ENCODE data around the gene MYNN. TPM values are rescaled to one million over a fixed set of nuclear protein-coding genes. Genes with fewer than 3 reads are reported as not detected.
A peak's percentile ranks its signal among the peaks of the same experiment; 100 is the strongest.

Gene MYNN
- total and polyA plus RNA-seq, 2 experiments from 2014 or later: 12.8 to 16.7 TPM

- peaks cover 4% of the 10 kb centered on the region for H3K4me1 ChIP-seq (ENCODE audit: low read depth)
- peak in 1 of 2 donors; percentile 43 for DNase-seq (ENCODE audit: low read depth in 1 of 2, low spot score in 1 of 2)
Measured at GRCh38 chr3:169759256-169759655, 13.9 kb upstream of the MYNN start.

GRCh38 chr3:169760479-169760878, 12.7 kb upstream of the MYNN start:
- peak in 1 of 2 donors; percentile 59 for DNase-seq (ENCODE audit: low read depth in 1 of 2, low spot score in 1 of 2)
- no peak for TF ChIP-seq CTCF (IDR thresholded peaks at IDR 0.05; ENCODE audit: low read depth, low read length)

More at GRCh38 chr3:169759256-169759655, 13.9 kb upstream of the MYNN start:
- H3K27ac ChIP-seq: no peak overlapping the region
- no peak overlapping the region for H3K4me3 ChIP-seq
- no peaks in the 10 kb centered on the region for H3K9me3 ChIP-seq (ENCODE audit: low read depth)
- no peaks in the 10 kb centered on the region for H3K27me3 ChIP-seq
- no peak for TF ChIP-seq CTCF (IDR thresholded peaks at IDR 0.05; ENCODE audit: low read depth, low read length)
- no peaks in the 10 kb centered on the region for H3K36me3 ChIP-seq

GRCh38 chr3:169764312-169764881, 8.8 kb upstream of the MYNN start:
- no peak for TF ChIP-seq CTCF (IDR thresholded peaks at IDR 0.05; ENCODE audit: low read depth, low read length)
- H3K36me3 ChIP-seq: no peaks in the 10 kb centered on the region
- H3K4me3 ChIP-seq: peak overlapping the region; percentile 42
- H3K27me3 ChIP-seq: no peaks in the 10 kb centered on the region
- peak in 1 of 2 donors; percentile 83 for DNase-seq (ENCODE audit: low read depth in 1 of 2, low spot score in 1 of 2)
- H3K4me1 ChIP-seq (ENCODE audit: low read depth): no peaks in the 10 kb centered on the region
- peak overlapping the region; percentile 56 for H3K27ac ChIP-seq
- no peaks in the 10 kb centered on the region for H3K9me3 ChIP-seq (ENCODE audit: low read depth)

More at GRCh38 chr3:169760479-169760878, 12.7 kb upstream of the MYNN start:
- Histone ChIP-seq H3K27me3 (no peaks in the 10 kb centered on the region), H3K9me3 (ENCODE audit: low read depth) (no peaks in the 10 kb centered on the region), H3K4me1 (ENCODE audit: low read depth) (peaks cover 4% of the 10 kb centered on the region), H3K36me3 (no peaks in the 10 kb centered on the region), H3K27ac (no peak overlapping the region), H3K4me3 (no peak overlapping the region)

GRCh38 chr3:169764882-169765612, 8.1 kb upstream of the MYNN start, which contains the start of gene TERC:
Gene TERC, minus strand, starts transcription at chr3:169765060.
- H3K27me3 ChIP-seq: no peaks in the 10 kb centered on the region
- no peaks in the 10 kb centered on the region for H3K36me3 ChIP-seq
- peak; percentile 74 to 96 for DNase-seq (ENCODE audit: low read depth in 1 of 2, low spot score in 1 of 2)
- H3K9me3 ChIP-seq (ENCODE audit: low read depth): no peaks in the 10 kb centered on the region
- H3K4me1 ChIP-seq (ENCODE audit: low read depth): no peaks in the 10 kb centered on the region
- peak within 1 kb of the TSS; percentile 42 for H3K4me3 ChIP-seq
- no peak for TF ChIP-seq CTCF (IDR thresholded peaks at IDR 0.05; ENCODE audit: low read depth, low read length)
- H3K27ac ChIP-seq: peak within 1 kb of the TSS; percentile 56

GRCh38 chr3:169769287-169770181, 3.7 kb upstream of the MYNN start, which contains the start of gene ACTRT3:
Gene ACTRT3, minus strand, starts transcription at chr3:169769561. Its CDS starts 41 bp downstream, at chr3:169769520.
- no peak for TF ChIP-seq CTCF (IDR thresholded peaks at IDR 0.05; ENCODE audit: low read depth, low read length)
- DNase-seq (ENCODE audit: low read depth in 1 of 2, low spot score in 1 of 2): peak; percentile 78 to 82
- H3K9me3 ChIP-seq (ENCODE audit: low read depth): no peaks in the 10 kb centered on the region
- H3K4me3 ChIP-seq: peak within 1 kb of the TSS; percentile 49
- peaks cover 9% of the 10 kb centered on the region for H3K4me1 ChIP-seq (ENCODE audit: low read depth)
- H3K27ac ChIP-seq: peak within 1 kb of the TSS; percentile 56
- peaks cover 4% of the 10 kb centered on the region for H3K36me3 ChIP-seq
- no peaks in the 10 kb centered on the region for H3K27me3 ChIP-seq
